ENCODE measurements around the gene FBXW8.

FBXW8 gene

DNA sequence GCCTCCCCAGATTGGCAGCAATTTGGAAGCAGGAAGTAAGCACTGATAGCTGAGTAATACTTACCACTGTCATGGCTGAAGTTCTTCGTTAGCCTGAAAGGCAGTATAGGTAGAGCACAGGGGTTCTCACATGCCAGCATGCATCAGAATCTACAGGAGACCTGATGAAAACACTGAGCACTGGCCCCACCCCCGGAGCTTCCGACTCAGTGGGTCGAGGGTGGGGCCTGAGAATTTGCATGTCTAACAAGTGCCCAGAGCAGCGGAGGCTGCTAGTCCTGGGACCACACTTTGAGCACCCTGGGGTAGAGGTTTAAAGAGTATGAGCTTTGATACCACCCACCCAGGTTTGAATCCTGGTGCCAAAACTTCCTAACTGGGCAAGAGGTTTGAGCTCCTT is 89.6 kb downstream of the FBXW8 start:
- no peak for DNase-seq

DNA sequence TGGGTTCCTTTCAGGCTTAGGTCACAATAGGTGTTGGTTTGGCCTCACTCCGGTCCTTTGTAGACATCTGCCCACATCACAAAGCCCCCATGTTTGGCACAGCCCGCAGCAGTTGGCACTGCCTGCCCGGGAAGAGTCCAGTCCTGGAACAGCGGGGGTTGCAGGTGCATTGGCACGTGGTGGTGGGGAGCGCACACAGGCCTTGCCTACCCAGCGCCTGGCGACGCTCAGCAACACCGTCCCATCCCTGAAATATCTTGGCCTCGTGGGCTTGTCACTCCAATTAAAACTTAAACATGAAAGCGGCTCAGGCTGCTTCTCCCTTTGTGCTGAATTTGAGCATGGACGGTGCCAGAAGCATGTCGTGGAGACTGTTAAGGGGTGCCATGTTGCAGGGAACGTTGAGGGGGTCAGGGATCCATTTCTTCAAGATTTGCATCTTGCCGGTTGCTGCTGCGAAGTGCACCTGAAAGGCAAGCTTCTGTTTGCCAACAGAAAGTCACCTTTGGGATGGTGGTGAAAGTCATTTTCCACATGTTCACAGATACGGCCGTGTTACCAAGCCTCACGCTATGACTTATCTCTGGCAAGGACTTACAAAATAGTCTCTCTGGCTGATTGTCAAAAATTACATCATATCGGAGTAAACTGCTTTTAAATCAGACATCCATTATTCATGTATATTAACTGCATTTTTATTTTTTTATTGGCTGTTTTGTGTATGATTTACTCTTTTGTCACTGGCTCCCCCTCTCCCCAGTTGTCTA is 91.5 kb downstream of the FBXW8 start:
- no peak for DNase-seq

DNA sequence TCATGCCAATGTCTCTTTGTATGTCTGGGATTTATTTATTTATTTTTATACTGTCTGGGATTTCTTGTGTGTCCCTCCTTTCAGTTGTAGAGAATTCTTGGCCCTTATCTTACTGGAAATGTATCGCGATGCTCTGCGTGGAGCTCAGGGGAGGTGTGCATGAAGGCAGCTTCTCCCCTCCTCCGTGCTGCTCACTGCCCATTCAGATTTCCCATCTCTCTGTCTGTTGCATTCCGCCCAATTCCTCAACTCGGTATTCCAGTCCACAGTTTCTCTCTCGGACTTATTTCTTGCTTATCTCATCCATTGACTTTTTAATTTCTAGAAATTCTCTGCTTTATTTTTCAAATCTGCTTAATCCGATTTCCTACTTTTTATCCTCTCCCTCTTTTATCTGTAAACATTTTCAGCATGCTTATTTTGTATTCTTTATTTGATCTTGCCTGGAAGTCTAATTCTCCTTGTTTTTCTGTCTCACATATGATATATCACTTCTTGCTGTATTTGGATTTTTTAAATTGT is 93.2 kb downstream of the FBXW8 start:
- DNase-seq = no peak

DNA sequence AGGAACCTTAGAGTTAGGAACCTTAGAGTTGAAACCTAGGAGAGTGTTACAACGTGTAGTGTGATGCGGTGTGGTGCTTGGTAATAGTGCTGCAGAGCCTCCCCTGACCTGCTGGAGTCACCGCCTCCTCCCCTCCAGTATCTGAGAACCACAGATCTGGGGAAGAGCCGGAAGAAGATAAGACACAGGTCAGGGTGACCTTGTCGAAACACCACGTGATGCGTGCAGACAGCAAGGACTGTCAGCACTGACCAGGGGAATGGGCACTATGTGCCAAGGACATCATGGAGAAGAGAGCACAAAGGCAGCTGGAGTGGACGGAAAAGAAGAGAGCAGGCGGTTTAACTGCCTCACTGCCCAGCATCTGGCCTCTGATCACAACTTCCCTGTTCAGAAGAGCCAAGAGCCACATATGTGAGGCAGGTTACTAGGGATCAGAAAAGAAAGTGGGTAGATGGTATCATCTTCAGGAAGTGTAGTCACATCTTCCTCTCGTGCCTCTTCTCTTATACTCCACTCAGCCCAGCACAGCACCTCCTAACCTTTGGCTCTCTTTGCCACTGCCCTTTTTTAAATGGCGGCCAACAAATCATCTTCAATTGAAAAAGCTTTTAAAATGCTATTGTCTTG is 94.8 kb downstream of the FBXW8 start:
- no peak for DNase-seq

DNA sequence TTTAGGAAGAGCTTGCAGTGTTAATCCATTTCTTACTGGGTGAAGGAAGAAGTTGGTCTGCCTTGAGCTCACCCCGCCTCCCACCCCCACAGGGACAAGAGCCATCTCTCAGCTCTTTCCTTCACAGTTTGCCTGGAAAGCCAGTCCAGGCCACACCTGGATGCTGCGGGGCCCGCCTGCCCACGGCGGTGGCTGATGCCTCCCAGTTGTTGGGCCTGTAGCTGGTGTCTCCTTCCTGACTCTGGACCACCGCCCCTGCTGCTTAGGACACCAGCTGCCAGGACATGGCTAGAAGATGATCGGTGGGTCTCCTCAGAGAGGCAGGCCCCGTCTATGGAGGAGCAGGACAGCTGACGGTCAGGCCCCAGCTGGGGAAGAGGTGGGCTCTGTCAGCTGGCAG is 95.6 kb downstream of the FBXW8 start:
- DNase-seq = no peak

DNA sequence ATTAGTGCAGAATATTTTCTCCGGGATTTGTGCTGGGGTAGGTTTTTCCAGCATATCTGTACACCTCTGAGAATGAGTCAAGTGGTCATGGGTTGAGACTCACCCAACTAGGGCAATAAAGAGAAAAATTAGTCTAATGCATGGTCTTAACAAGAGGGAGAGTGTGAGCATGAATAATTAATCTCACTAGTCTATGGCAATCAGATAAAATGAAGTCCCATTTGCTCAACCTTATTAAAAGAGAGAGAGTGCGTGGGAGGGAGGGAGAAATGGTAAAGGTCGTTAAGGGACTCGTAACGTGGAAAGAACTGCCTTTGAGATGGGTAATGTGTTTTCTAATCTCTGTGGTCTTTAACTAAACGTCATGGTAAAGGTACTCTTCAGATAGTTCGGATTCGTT is 96.8 kb downstream of the FBXW8 start:
- DNase-seq = no peak

DNA sequence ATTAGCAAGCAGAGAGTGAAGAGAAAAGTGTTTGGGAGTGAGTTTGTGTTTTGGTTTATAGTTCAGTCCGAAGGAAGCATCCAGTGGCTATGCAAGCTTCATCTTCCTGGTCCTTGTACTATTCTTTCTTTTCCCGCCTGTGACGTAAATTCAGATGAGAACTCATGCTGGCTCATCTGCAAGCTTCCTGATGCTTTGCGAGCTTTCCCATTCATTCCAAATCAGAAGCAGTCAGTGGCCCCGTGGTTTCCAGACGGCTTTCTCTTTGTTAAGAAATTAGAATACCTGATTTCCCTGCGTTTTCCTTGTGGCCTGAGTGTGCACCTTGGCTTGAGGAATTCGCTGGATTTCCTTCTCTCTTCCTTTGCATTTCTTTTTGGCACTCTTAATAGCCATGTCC is 99.0 kb downstream of the FBXW8 start:
- no peak for DNase-seq

DNA sequence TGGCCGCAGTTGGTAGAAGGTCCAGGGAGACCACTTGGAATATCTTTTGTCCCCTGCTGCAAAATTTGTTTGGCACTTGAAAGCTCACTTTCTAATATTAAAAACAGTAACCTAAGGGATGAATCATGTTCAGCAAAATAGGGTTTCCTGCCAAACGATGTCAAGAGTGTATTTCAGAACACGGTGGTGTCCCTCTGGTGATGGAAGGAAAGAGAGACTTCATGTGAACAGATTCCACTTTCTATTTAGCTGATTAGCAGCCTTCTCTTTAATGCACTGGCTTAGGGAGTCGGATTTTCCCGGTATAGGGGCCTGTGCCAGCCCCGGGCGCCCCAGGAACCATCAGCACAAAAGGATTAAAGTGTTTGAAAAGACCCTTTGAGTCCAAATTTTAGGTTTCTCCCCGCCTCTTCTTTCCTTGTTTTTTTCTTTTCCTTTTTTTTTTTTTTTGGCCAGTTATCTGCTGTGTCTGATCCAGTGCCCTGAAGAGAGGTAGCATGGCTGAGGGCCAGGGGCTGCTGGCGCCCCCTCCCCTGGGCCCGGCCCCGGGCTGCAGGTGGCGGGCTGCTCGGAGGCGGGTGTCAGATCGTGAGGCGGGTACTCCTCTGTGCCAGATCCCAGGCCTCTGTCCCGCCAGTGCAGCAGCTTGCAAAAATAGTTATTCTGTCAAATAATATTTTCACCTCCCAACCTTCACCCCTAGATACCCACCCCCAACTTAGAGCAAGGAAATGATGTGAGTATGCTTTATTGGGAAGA is 100.1 kb downstream of the FBXW8 start:
- no peak for DNase-seq

DNA sequence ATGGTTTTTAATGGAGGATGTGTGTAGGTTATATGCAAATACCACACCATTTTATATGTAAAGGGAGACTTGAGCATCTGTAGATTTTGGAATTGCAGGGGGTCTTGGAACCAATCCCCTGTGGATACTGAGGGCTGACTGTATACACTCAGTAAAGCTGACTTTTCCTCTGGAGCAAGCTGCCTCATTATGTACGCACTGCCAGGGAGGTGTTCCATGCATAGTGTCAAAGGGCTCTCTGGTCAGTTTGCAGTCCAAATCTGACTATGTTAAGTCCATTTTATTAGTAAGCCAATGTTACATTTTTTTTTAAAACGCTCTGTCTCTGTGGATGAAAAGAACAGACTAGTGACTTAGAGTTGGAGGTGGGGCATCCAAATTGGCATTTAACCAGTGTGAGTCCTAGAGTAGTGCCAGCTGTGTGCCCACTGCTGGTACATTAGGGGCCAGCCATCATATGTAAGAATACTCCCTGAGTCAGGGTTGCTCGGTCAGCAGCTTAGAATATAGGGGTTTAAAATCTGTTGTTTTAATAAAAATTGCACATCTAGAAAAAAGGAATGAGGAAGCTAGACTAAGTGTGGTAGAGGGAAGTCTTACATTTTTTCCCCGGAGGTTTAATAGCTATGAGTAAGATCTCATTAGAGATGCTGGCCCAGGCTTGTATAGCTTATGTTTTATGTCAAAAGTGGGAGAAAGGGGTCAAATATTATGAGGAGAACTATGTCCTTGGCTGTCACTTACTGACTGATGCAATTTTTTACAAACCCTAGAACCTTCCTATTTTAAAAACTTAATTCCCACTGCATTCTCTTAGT is 101.4 kb downstream of the FBXW8 start:
- DNase-seq = no peak

DNA sequence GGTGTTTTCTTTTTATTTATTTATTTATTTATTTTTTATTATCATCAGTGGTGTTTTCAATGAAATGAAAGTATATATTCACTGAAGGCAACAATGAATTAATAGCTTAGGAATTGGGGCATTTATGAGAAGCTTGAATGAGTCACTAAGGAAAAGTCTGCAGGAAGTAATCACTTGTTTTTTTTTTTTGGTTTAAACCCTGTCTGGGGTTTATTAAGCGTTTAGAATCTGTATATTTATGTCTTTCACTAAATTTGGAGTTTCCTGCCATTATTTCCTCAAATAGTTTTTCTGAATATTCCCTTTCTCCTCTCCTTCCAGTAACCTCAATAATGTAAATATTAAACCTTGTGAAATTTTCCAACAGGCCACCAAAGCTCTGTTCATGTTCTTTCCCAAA is 103.0 kb downstream of the FBXW8 start:
- DNase-seq = no peak

DNA sequence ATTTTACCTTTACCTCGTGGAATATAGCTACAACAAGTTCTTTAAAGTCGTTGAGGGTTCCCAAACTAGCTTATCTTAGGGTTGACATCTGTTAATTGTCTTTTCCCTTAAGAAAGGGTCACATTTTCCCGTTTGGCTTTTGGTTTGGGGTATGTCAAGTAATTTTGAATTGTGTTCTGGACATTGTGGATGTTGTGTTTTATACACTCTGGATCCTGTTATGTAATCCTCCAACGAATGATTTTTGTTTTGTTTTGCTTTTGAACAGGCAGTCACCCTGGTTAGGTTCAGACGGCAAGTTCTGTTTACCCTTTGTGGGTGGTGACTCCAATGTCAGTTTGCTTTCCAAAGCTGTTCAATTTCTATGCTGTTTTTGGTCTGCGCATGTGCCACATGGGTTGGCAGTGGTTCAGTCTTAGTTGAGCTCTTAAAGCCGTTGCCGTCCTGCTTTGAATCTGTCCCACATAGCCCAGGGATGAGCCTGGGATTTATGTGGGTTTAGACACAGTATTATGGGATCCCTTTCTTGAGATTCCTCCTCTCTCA is 103.7 kb downstream of the FBXW8 start:
- no peak for DNase-seq

DNA sequence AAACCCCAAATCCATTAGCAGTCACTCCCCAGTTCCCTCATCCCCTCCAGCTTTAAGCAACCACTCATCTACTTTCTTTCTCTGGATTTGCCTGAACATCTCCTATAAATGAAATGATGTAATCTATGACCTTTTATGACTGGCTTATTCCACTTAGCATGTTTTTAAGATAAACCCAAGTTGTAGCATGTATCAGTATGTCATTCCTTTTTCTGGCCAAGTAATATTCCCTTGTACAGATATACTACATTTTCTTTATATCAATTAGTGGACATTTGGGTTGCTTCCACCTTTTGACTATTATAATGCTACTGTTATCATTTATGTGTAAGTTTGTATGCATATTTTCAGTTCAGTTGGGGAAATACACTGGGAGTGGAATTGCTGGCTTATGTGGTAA is 105.1 kb downstream of the FBXW8 start:
- DNase-seq = no peak

DNA sequence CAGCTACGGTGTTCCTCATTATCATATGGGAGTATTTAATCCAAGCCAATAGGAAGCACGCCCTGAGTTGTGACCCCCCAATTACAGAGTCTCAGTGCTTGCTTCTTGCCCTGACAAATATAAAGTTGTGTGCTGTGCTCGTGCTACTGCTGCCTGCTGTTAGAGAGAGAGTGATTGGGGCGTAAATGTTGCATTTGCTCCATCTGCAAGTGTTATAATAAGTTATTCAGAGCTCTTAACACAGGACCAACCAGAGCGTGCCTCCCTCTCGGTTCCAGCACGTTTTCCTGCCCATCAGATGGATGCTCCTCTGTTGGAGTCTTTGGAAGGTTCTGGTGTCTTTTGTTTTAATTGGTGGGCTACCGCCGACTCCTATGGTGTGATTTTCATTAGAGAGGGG is 107.1 kb downstream of the FBXW8 start:
- no peak for DNase-seq

DNA sequence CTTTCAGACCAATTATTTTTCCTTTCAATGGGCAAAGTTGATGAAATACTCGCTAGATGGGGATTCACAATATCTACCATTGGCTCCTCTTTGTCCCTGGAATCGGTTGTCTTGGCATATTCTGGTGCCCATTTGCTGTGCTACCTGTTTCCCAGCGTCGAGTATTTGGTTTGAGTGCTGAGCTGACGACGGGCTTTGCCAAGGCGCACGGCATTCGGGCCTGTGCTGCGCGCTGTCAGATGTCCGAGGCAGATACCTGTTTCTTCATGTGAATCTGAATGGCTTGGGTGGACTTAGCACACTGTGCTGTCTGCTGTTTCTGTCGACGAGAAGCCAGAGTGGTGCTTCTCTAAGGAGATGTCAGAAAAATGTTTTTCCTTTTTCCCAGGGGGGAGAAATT is 107.5 kb downstream of the FBXW8 start:
- DNase-seq = no peak

DNA sequence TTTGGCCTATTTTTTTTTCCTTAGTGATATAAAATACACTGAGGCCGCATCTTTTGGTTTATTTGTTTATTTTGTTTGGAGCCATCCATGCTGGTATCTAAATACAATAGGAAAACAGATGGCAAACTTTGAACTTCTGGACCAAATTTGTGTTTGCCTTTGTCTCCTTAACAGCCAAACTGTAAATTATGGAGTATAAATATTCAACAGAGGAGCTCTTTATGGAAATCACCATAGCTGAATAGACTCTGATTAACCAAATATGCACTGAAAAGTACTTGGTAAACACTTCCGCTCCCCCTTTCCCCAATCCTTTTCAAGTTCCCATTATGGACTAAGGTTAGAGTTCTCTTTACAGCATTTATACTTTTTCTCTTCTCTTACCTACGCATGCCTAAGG is 107.9 kb downstream of the FBXW8 start:
- DNase-seq = no peak

DNA sequence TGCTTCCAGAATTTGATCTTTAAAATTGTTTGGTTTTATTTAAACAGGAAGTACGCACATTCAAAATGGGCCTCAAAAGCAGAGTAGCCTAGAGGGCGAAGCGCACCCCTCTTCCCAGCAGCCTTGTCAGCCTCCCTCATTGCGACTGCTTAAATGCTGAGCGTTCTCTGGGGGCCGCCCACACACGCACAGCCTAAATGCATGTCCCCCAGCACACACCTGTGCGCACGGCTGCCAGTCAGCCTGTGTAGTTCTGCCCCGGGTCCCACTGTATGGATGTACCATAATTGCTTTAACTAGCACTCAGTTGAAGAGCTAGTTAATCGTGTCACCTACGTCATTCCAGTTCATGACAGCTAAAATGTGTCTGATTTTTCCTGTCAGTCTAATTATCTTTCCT is 109.1 kb downstream of the FBXW8 start:
- no peak for DNase-seq

DNA sequence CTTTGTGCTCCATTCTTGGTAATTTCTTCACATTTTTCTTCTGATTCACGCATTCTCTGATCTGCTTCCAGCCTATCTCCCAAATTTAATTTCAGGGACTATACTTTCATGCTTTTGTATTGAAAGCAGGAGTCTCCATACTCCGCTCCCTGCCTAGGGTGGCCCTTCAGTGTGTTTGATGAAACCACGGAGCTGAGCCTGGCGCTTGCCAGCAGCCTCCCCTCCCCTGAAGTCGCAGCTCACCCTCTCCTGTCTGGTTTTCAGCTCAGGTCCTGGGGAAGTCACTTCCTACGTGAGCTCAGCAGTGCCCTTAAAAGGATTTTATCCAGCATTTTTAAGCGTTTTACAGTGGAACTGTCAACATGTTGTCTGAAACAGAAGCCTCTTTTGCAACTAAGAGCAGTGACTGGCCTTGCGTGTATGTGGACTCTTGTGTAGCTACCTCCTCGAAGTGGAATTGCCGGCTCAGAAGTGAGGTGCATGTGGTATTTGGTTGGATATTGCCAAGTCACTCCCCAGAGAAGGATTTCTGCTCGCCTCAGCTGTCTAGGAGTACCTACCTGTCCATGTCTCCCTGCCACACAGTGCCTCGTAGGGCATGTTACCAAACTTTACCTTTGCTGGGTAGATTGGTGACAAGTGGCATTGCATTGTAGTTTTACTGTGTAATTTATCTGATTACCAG is 109.9 kb downstream of the FBXW8 start:
- DNase-seq = no peak

DNA sequence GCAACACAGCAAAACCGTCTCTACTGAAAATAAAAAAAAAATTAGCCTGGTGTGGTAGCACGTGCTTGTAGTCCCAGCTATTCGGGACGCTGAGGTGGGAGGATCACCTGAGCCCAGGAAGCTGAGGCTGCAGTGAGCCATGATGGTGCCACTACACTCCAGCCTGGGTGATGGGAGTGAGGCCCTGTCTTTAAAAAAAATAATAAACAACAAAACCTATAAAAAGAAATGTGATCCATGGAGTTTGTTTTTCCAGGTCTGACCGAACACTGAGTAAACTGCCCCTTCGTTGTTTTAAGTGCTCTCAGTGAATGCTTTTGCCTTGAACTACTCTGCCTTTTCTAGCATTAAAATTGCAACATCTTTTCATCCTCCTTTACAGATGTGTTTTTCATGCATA is 111.7 kb downstream of the FBXW8 start:
- DNase-seq = no peak

DNA sequence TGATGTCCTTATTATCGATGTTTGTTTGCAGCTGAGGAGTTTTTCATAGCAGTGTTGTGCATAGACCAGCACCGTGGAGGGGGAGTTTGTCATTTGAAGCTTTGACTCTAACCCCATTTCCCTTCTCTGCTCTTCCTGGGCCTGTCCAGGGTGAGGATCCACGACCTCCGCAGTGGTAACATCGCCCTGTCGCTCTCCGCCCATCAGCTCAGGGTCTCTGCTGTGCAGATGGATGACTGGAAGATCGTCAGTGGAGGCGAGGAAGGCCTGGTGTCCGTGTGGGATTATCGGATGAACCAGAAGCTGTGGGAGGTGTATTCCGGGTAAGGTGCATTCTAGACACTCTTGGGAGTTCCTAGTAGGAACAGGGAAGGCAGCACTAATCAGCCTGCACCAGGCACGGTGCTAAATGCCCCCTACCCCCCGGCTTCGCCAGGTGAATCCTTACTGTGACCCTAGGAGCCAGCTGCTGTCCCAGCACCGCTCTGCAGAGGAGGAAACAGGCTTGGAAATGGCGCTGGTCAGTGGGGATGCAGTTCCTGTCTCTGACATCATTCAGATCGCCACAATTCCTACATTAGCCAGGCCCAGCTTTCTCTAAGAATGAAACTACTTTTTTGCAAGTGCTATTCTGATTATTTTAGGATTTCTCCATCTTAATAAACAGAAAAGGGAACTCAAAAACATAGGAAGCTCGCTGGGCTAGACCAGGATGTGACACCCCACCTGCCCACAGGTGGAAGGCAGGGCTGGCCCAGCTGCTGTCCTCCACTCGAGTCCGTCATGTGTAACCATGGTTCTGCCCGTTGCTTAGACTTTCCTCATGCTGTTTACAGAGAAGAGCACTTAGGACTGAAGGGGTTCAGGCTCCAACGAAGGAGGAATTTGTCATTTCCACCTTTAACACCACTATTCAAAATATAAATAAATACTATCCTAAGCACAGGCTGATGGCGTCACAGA is 113.5 kb downstream of the FBXW8 start:
- no peak for DNase-seq

DNA sequence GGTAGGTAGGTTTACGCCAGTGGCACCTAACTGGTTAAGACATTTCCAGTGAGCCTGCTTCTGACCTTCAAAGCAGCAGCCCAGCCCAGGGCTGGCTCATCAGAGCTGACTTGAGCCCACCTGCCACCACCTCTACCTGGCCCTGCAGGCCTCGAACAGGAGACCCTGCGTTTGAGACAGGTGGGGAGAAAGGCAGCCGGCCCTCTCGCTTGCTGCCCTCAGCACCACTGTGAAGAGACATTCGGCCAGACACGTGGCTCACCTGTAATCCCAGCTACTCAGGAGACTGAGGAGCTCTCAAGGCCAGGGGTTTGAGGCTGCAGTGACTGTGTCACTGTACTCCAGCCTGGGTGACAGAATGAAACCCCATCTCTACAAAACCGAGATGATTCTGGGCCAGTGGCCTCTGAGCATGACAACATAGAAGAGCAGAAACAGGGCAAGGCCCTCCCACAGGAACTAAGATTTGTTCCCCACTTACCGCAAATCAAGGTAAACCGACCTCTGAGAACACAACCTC is 114.3 kb downstream of the FBXW8 start:
- no peak for DNase-seq
